ENCODE data around the gene GGCX. TPM values are rescaled to one million over a fixed set of nuclear protein-coding genes. Genes with fewer than 3 reads are reported as not detected.

The GGCX gene
- polyA plus RNA-seq, 6 donors from 2014 or later: 12.1 to 22.2 (median 16.2) TPM

DNA sequence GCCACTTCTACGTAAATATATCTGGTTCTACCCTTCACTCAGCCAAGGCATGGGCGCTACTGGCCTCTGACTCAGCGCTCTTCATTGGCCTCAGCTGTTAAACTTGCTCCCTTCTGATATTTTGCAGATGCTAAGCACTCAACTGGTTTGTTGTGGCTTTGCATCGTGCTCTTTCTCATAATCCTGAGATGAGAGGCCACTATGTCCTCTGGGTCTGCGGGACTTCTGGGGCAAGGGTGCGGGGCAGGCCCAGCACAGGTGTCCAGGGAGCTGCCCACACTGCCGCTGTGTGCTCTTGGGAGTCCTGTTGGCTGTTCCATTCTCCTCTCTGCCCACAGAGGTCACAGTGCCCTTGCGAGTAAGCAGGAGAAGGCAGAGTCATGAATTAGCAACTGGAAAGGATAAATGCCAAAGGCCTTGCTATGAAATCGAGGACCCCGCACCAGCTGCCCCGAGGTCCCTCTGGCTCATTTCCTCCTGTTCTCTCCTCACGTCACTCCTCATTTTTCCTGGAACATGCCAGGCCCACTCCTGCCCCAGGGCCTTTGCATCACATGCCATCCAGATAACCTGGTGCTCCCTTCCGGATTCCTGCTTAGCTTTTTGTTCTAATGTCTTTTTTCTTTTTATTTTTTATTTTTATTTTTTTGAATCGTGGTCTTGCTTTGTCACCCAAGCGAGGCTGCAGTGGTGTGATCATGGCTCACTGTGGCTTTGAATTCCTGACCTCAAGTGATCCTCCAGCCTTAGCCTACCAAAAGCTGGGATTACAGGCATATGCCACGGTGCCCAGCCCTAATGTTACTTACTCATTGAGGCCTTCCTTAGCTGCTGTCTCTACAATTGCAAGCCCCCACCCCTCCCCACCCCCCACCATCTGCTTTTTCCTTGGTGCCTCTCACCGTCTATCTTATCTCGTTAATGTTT is 57.2 kb downstream of the GGCX start:
- no peak for DNase-seq
- peaks cover 12 to 22% (median 17%) of the 10 kb centered on the region in 3 donors for H3K4me1 Mint-ChIP-seq
- H3K9me3 Mint-ChIP-seq: no peaks in the 10 kb centered on the region
- peak overlapping the region in 1 of 6 donors; percentile 89 for H3K27ac Mint-ChIP-seq
- peaks cover 0 to 6% (median 0%) of the 10 kb centered on the region in 3 donors for H3K27me3 Mint-ChIP-seq
- H3K36me3 Mint-ChIP-seq: no peaks in the 10 kb centered on the region
- ATAC-seq (ENCODE audit: low read depth in 2 of 2): no peak
- no peak overlapping the region for H3K4me3 Mint-ChIP-seq

DNA sequence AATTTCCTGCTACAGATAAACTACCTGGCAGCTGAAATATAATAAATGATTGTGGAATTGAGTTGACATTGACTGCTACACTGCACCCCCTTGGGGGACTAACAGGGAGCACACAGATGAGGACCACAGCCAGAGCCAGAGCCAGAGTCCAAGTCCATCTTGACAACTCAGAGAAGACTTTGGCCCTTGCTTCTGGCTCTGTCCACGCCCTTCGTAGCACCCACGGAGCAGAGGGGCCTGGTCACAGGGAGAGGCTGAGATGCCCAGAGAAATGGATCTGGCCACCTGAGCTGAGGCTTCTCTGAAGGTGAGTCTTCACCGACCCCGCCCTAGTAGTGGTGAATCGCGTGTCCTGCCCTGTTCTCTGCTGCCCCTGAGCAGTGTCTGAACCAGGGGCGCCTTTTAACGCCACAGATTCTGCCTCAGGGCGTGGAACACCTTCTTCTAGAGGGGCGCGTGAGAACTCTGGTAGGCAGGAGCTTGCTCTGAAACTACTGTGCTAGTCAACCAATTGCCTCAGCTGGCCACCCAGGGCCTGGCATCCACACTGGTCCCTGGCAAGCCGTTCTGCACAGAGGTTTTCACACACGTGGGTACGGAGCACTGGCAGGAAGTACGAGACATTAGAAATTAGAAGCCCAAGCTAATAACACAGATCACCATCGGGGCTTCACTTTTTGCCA is 58.0 kb downstream of the GGCX start:
- H3K27ac Mint-ChIP-seq: peak overlapping the region in 1 of 6 donors; percentile 76
- no peak for DNase-seq
- ATAC-seq (ENCODE audit: low read depth in 2 of 2): no peak
- no peak overlapping the region for H3K4me3 Mint-ChIP-seq
- no peaks in the 10 kb centered on the region for H3K9me3 Mint-ChIP-seq
- peaks cover 0 to 6% (median 0%) of the 10 kb centered on the region in 3 donors for H3K27me3 Mint-ChIP-seq
- H3K4me1 Mint-ChIP-seq: peaks cover 12 to 22% (median 17%) of the 10 kb centered on the region in 3 donors
- H3K36me3 Mint-ChIP-seq: no peaks in the 10 kb centered on the region

DNA sequence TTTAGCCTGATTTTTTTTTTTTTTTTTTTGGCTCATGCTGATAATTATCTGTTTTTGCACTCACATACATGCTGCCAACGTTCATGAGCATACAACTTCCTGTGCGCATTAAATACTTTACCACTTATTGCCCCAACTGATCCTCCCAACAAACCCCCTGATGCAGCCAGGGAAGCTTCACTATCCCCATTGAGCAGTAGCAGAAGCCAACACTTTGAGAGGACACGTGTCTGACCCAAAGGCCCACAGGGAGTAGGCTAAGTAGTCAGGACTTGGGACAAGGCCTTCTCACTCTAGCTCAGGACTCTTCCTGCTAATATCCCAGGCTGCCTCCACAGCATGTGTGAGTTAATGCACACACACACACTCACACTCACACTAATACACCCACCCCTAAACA is 58.6 kb downstream of the GGCX start:
- Mint-ChIP-seq H3K27ac (peak overlapping the region in 1 of 6 donors; percentile 76), H3K9me3 (no peaks in the 10 kb centered on the region), H3K27me3 (peaks cover 0 to 6% (median 0%) of the 10 kb centered on the region in 3 donors), H3K4me3 (no peak overlapping the region), H3K36me3 (no peaks in the 10 kb centered on the region), H3K4me1 (peaks cover 12 to 22% (median 17%) of the 10 kb centered on the region in 3 donors)
- no peak for ATAC-seq (ENCODE audit: low read depth in 2 of 2)
- DNase-seq: no peak

DNA sequence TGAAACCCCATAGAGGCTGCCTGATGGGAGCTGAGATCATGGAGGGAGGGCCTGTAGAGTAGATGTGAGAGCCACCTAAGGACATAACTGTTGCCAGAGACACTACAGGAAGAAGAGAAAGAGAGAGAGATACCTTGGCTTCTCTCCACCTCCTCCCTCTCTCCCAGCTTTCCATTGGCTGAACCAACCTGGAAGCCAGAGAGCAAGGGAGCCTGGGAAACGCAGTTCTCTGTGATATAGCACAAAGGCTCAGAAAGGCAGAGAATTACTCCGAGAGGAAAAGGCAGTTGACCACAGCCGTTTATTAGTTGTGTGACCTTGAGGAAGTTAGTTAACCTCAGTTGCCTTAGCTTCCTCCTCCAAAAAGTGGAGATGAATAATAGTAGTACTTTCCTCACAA is 60.0 kb downstream of the GGCX start:
- ATAC-seq (ENCODE audit: low read depth in 2 of 2) (no peak), DNase-seq (no peak)
- H3K4me1 Mint-ChIP-seq: peaks cover 12 to 22% (median 17%) of the 10 kb centered on the region in 3 donors
- peaks cover 0 to 6% (median 0%) of the 10 kb centered on the region in 3 donors for H3K27me3 Mint-ChIP-seq
- no peaks in the 10 kb centered on the region for H3K9me3 Mint-ChIP-seq
- H3K36me3 Mint-ChIP-seq: no peaks in the 10 kb centered on the region
- H3K27ac Mint-ChIP-seq: no peak overlapping the region
- H3K4me3 Mint-ChIP-seq: no peak overlapping the region

DNA sequence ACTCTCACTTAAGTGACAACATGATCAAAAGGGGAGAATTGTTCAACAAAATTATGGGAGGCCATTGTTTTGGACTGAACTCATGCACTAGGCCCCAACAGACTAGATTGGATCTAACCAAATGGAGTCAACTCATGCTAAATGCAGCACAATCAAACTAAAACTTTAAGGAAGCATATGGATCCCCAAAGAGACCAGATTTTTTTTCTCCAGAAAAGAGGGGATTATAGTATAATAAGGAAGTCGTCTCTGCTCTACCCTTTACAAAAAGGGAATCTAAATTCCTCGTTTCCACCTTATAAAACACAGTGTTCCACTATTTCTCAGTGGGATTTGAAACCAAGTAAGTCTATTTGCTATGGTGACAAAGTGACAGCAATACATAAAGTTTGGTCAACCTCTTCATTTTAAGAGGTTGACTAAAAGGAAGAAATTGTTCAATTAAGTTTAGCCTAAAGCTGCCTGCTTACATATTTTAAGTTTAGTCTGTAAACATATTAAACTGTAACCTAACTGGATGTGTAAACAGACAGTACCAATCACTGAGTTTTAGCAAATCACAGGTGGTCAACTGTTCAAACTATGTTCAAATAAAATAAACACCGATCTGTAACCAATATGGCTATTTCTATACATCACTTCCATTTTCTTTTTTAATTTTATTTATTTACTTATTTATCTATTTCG is 63.2 kb downstream of the GGCX start:
- ATAC-seq (ENCODE audit: low read depth in 2 of 2): no peak
- H3K9me3 Mint-ChIP-seq: no peaks in the 10 kb centered on the region
- H3K4me1 Mint-ChIP-seq: peaks cover 16 to 28% (median 27%) of the 10 kb centered on the region in 3 donors
- H3K4me3 Mint-ChIP-seq: no peak overlapping the region
- H3K27me3 Mint-ChIP-seq: no peaks in the 10 kb centered on the region
- DNase-seq: no peak
- H3K36me3 Mint-ChIP-seq: no peaks in the 10 kb centered on the region
- no peak overlapping the region for H3K27ac Mint-ChIP-seq

DNA sequence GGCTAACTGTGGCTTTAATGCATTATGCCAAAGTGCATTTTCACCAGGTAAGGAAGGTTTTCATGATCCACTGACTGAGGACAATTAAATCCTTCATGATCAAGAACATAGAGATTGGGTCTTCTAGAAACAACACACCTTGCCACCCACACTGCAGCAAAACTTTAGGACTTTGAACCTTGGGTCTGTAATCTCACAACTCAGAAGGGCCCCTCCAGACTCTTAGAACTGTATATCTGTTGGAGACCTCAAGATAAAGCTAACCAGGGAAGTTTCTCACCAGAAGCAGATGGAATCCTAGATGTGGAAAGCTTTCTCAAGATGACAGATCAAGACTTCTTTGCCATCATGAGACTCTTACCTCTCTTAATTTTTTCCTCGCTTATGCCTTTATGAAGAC is 64.9 kb downstream of the GGCX start:
- DNase-seq (no peak), ATAC-seq (ENCODE audit: low read depth in 2 of 2) (no peak)
- no peak overlapping the region for H3K4me3 Mint-ChIP-seq
- no peaks in the 10 kb centered on the region for H3K27me3 Mint-ChIP-seq
- H3K4me1 Mint-ChIP-seq: peaks cover 16 to 24% (median 23%) of the 10 kb centered on the region in 3 donors
- H3K36me3 Mint-ChIP-seq: peaks cover 0 to under 1% of the 10 kb centered on the region in 2 donors
- H3K27ac Mint-ChIP-seq: no peak overlapping the region
- H3K9me3 Mint-ChIP-seq: peaks cover 0 to 1% (median 0%) of the 10 kb centered on the region in 7 donors

Other genes starting within 250 kb of the GGCX start
- 10 to 100 TPM; 45.5 to 94.8 (median 77.3) TPM for gene TGOLN2, start 233.5 kb downstream of the GGCX start, polyA plus RNA-seq (ENCODE audit: low read depth in 6 of 6)
- 1 to 10 TPM; 4.4 to 8.7 (median 6.8) TPM for gene RETSAT, start 207.0 kb downstream of the GGCX start, polyA plus RNA-seq (ENCODE audit: low read depth in 6 of 6)
- gene ELMOD3, start 206.7 kb downstream of the GGCX start, polyA plus RNA-seq (ENCODE audit: low read depth in 6 of 6): 10 to 100 TPM in 5 of 6 donors, 1 to 10 TPM in 1; 9.8 to 23.1 (median 13.8) TPM
- gene CAPG, start 151.1 kb downstream of the GGCX start, polyA plus RNA-seq (ENCODE audit: low read depth in 6 of 6): 100 to 1,000 TPM; 114 to 414 (median 282) TPM
- gene SH2D6, start 142.8 kb downstream of the GGCX start, polyA plus RNA-seq (ENCODE audit: low read depth in 6 of 6): not detected
- 10 to 100 TPM; 78.7 to 99.4 (median 93.4) TPM for gene MAT2A, start 22.3 kb downstream of the GGCX start, polyA plus RNA-seq (ENCODE audit: low read depth in 6 of 6)
- 100 to 1,000 TPM; 262 to 339 (median 305) TPM for gene VAMP8, start 16.1 kb upstream of the GGCX start, polyA plus RNA-seq (ENCODE audit: low read depth in 6 of 6)
- gene VAMP5, start 22.9 kb upstream of the GGCX start, polyA plus RNA-seq (ENCODE audit: low read depth in 6 of 6): 10 to 100 TPM; 33.3 to 68.5 (median 49.9) TPM
- 100 to 1,000 TPM; 152 to 207 (median 187) TPM for gene RNF181, start 34.3 kb upstream of the GGCX start, polyA plus RNA-seq (ENCODE audit: low read depth in 6 of 6)
- 10 to 100 TPM; 11.8 to 25.0 (median 14.5) TPM for gene TMEM150A, start 41.2 kb upstream of the GGCX start, polyA plus RNA-seq (ENCODE audit: low read depth in 6 of 6)
- gene C2orf68, start 50.6 kb upstream of the GGCX start, polyA plus RNA-seq (ENCODE audit: low read depth in 6 of 6): 10 to 100 TPM; 13.8 to 21.7 (median 21.4) TPM
- gene USP39, start 54.7 kb upstream of the GGCX start, polyA plus RNA-seq (ENCODE audit: low read depth in 6 of 6): 10 to 100 TPM; 40.4 to 74.6 (median 58.7) TPM
- gene SFTPB, start 106.7 kb upstream of the GGCX start, polyA plus RNA-seq (ENCODE audit: low read depth in 6 of 6): not detected
- gene GNLY, start 132.9 kb upstream of the GGCX start, polyA plus RNA-seq (ENCODE audit: low read depth in 6 of 6): 10 to 100 TPM in 4 of 6 donors, 1 to 10 TPM in 2; 6.3 to 20.4 (median 11.2) TPM
- gene ATOH8, start 192.5 kb upstream of the GGCX start, polyA plus RNA-seq (ENCODE audit: low read depth in 6 of 6): not detected

All from naive B cell (primary cell).